WTC11 (cell line): ENCODE data around the gene CAV2. TPM values are rescaled to one million over a fixed set of nuclear protein-coding genes. Genes with fewer than 3 reads are reported as not detected.

Experiments
- ATAC-seq: fragments of 200-7000 bp; cut with Tn5 transposase; 2 replicates; pipeline ENCODE4 v1.10.0; 2021; ENCODE audit warnings: mild to moderate bottlenecking, moderate library complexity
- CTCF ChIA-PET: fragments of 300-600 bp; sonication (Branson Sonifier 250); formaldehyde crosslinking; loops from one replicate; lab custom pipeline; 2021; ENCODE audit warnings: antibody characterized with exemption; lab: Charles Lee
- POLR2A ChIA-PET: fragments of 350-600 bp; sonication (Branson Sonifier 250); formaldehyde crosslinking; loops from one replicate; lab custom pipeline; 2021; ENCODE audit warnings: antibody characterized with exemption; lab: Charles Lee
- DNase-seq: peaks from one replicate; pipeline ENCODE4 v3.0.0; 2021; ENCODE audit warnings: low spot score
- H3K27ac Mint-ChIP-seq: 2 replicates; pipeline ENCODE4 v1.8.0; 2021; ENCODE audit warnings: mixed read lengths
- H3K27me3 Mint-ChIP-seq: 2 replicates; pipeline ENCODE4 v1.8.0; 2021; ENCODE audit warnings: low read depth, mild to moderate bottlenecking, moderate library complexity, mixed read lengths
- H3K36me3 Mint-ChIP-seq: 2 replicates; pipeline ENCODE4 v1.8.0; 2021; ENCODE audit warnings: mixed read lengths
- H3K4me1 Mint-ChIP-seq: 2 replicates; pipeline ENCODE4 v1.8.0; 2022; ENCODE audit warnings: mixed read lengths
- H3K4me3 Mint-ChIP-seq: 2 replicates; pipeline ENCODE4 v1.8.0; 2021; ENCODE audit warnings: mild to moderate bottlenecking, moderate library complexity, mixed read lengths
- H3K9me3 Mint-ChIP-seq: 2 replicates; pipeline ENCODE4 v1.8.0; 2021; ENCODE audit warnings: mixed read lengths
- AR ChIP-seq: fragments of 250-450 bp; sonication (Bioruptor Pico); IDR thresholded peaks from 2 replicates; pipeline ENCODE4 v1.9.0; 2021; ENCODE audit warnings: mild to moderate bottlenecking
- ATF1 ChIP-seq: sonication (generic); formaldehyde crosslinking; IDR thresholded peaks from 2 replicates; pipeline ENCODE4 v1.8.1; 2023; ENCODE audit warnings: mild to moderate bottlenecking, moderate library complexity, missing genetic modification reagents
- CREM ChIP-seq: sonication (generic); formaldehyde crosslinking; IDR thresholded peaks from 2 replicates; pipeline ENCODE4 v1.8.1; 2022; ENCODE audit warnings: mild to moderate bottlenecking, missing genetic modification reagents, moderate library complexity
- E2F1 ChIP-seq: sonication (generic); formaldehyde crosslinking; IDR thresholded peaks from 2 replicates; pipeline ENCODE4 v1.8.0; 2022; ENCODE audit warnings: mild to moderate bottlenecking, missing genetic modification reagents
- ERG ChIP-seq: fragments of 250-450 bp; sonication (Bioruptor Pico); IDR thresholded peaks from 2 replicates; pipeline ENCODE4 v1.8.0; 2021; ENCODE audit warnings: mild to moderate bottlenecking
- ESRRA ChIP-seq: sonication (generic); formaldehyde crosslinking; IDR thresholded peaks from 2 replicates; pipeline ENCODE4 v1.8.1; 2022; ENCODE audit warnings: mild to moderate bottlenecking, missing genetic modification reagents, borderline replicate concordance
- FOXJ3 ChIP-seq: sonication (generic); formaldehyde crosslinking; IDR thresholded peaks from 2 replicates; pipeline ENCODE4 v1.9.0; 2021; ENCODE audit warnings: missing genetic modification reagents, mild to moderate bottlenecking, borderline replicate concordance
- FOXP4 ChIP-seq: sonication (generic); formaldehyde crosslinking; IDR thresholded peaks from 2 replicates; pipeline ENCODE4 v1.8.0; 2022; ENCODE audit warnings: mild to moderate bottlenecking, missing genetic modification reagents
- GABPB1 ChIP-seq: sonication (generic); formaldehyde crosslinking; IDR thresholded peaks from 2 replicates; pipeline ENCODE4 v1.8.1; 2023; ENCODE audit warnings: mild to moderate bottlenecking, missing genetic modification reagents
- JAZF1 ChIP-seq: fragments of 250-450 bp; sonication (Bioruptor Pico); IDR thresholded peaks from 2 replicates; pipeline ENCODE4 v1.9.0; 2021; ENCODE audit warnings: moderate library complexity, mild to moderate bottlenecking, inconsistent platforms
- JUN ChIP-seq: sonication (generic); formaldehyde crosslinking; IDR thresholded peaks from 2 replicates; pipeline ENCODE4 v1.8.0; 2023; ENCODE audit warnings: mild to moderate bottlenecking, missing genetic modification reagents
- MAX ChIP-seq: sonication (generic); formaldehyde crosslinking; IDR thresholded peaks from 2 replicates; pipeline ENCODE4 v1.8.0; 2022; ENCODE audit warnings: mild to moderate bottlenecking, missing genetic modification reagents
- OVOL2 ChIP-seq: fragments of 250-450 bp; sonication (Bioruptor Pico); IDR thresholded peaks from 2 replicates; pipeline ENCODE4 v1.9.0; 2021; ENCODE audit warnings: mild to moderate bottlenecking, borderline replicate concordance
- RELA ChIP-seq: sonication (generic); formaldehyde crosslinking; IDR thresholded peaks from 2 replicates; pipeline ENCODE4 v1.8.1; 2022; ENCODE audit warnings: missing genetic modification reagents, mild to moderate bottlenecking, borderline replicate concordance
- SMAD3 ChIP-seq: sonication (generic); formaldehyde crosslinking; IDR thresholded peaks from 2 replicates; pipeline ENCODE4 v1.8.0; 2022; ENCODE audit warnings: missing genetic modification reagents, mild to moderate bottlenecking, borderline replicate concordance
- TEAD1 ChIP-seq: sonication (generic); formaldehyde crosslinking; IDR thresholded peaks from 2 replicates; pipeline ENCODE4 v1.8.0; 2022; ENCODE audit warnings: mild to moderate bottlenecking, missing genetic modification reagents
- TEAD4 ChIP-seq: sonication (generic); formaldehyde crosslinking; IDR thresholded peaks from 2 replicates; pipeline ENCODE4 v1.8.0; 2022; ENCODE audit warnings: mild to moderate bottlenecking, missing genetic modification reagents
- USF1 ChIP-seq: sonication (generic); formaldehyde crosslinking; IDR thresholded peaks from 2 replicates; pipeline ENCODE4 v1.8.0; 2022; ENCODE audit warnings: mild to moderate bottlenecking, missing genetic modification reagents
- ZNF263 ChIP-seq: sonication (generic); formaldehyde crosslinking; IDR thresholded peaks from 2 replicates; pipeline ENCODE4 v1.8.1; 2022; ENCODE audit warnings: low read depth, mild to moderate bottlenecking, moderate library complexity, missing genetic modification reagents
- ZNF317 ChIP-seq: sonication (generic); formaldehyde crosslinking; IDR thresholded peaks from 2 replicates; pipeline ENCODE4 v1.8.1; 2023; ENCODE audit warnings: low read depth, mild to moderate bottlenecking, moderate library complexity, missing genetic modification reagents, borderline replicate concordance
- ZNF396 ChIP-seq: fragments of 250-450 bp; sonication (Bioruptor Pico); IDR thresholded peaks from 2 replicates; pipeline ENCODE4 v1.8.0; 2021; ENCODE audit warnings: mild to moderate bottlenecking, moderate library complexity, borderline replicate concordance
- total RNA-seq: library from RNA; stranded (reverse); gene quantifications from 3 replicates; pipeline ENCODE4 v1.2.3, GENCODE V29; 2021

CAV2 gene
- total RNA-seq, 1 experiment from 2014 or later, result 4.3 TPM

GRCh38 chr7:116503835-116504234, 4.3 kb downstream of the CAV2 start:
- Mint-ChIP-seq H3K9me3 (no peaks in the 10 kb centered on the region), H3K27me3 (peaks cover 26% of the 10 kb centered on the region)
- TF ChIP-seq ZNF396, result no peak
- TF ChIP-seq JAZF1 (CRISPR knock-in tag), result no peak
- TF ChIP-seq TEAD4 (CRISPR knock-in tag), result no peak
- no peak for TF ChIP-seq ATF1 (CRISPR knock-in tag)
- TF ChIP-seq, all 79 proteins: peak for 0
- no peak for ATAC-seq
- H3K27ac Mint-ChIP-seq, result no peak overlapping the region
- ChIA-PET CTCF (no interaction called here), POLR2A (no interaction called here)
- H3K4me1 Mint-ChIP-seq, result peaks cover 20% of the 10 kb centered on the region
- no peak for DNase-seq
- H3K4me3 Mint-ChIP-seq, result no peak overlapping the region
- H3K36me3 Mint-ChIP-seq, result no peaks in the 10 kb centered on the region

GRCh38 chr7:116505278-116505677, 5.7 kb downstream of the CAV2 start:
- Mint-ChIP-seq H3K27ac (no peak overlapping the region), H3K36me3 (no peaks in the 10 kb centered on the region), H3K4me1 (peaks cover 16% of the 10 kb centered on the region), H3K27me3 (peaks cover 17% of the 10 kb centered on the region), H3K9me3 (no peaks in the 10 kb centered on the region), H3K4me3 (no peak overlapping the region)
- POLR2A ChIA-PET, result no interaction called here
- CTCF ChIA-PET, result no interaction called here
- ATAC-seq, result no peak
- TF ChIP-seq USF1 (CRISPR knock-in tag) (no peak), ZNF263 (CRISPR knock-in tag) (no peak), FOXJ3 (CRISPR knock-in tag) (no peak), JUN (CRISPR knock-in tag) (no peak), AR (CRISPR knock-in tag) (no peak), OVOL2 (CRISPR knock-in tag) (no peak), RELA (no peak), ESRRA (CRISPR knock-in tag) (no peak)
- DNase-seq, result no peak

GRCh38 chr7:116505823-116506222, 6.3 kb downstream of the CAV2 start:
- ChIA-PET POLR2A (no interaction called here), CTCF (no interaction called here)
- Mint-ChIP-seq H3K9me3 (no peaks in the 10 kb centered on the region), H3K27ac (no peak overlapping the region), H3K4me1 (peaks cover 10% of the 10 kb centered on the region), H3K27me3 (peaks cover 12% of the 10 kb centered on the region), H3K4me3 (no peak overlapping the region), H3K36me3 (no peaks in the 10 kb centered on the region)
- TF ChIP-seq TEAD4 (CRISPR knock-in tag) (no peak), ZNF317 (CRISPR knock-in tag) (no peak), ERG (no peak), CREM (CRISPR knock-in tag) (no peak), ATF1 (CRISPR knock-in tag) (no peak), MAX (no peak), SMAD3 (no peak), E2F1 (CRISPR knock-in tag) (no peak), FOXP4 (CRISPR knock-in tag) (no peak), GABPB1 (CRISPR knock-in tag) (no peak), TEAD1 (CRISPR knock-in tag) (no peak)
- no peak for ATAC-seq
- no peak for DNase-seq
